GM21619 (cell line): ENCODE data around the gene ZNF550.
A peak's percentile ranks its signal among the peaks of the same experiment; 100 is the strongest.

ENCODE experiments used
- ATAC-seq: cut with Tn5 transposase; IDR thresholded peaks from one replicate; pipeline ENCODE4 v1.9.1; 2021; ENCODE audit not compliant: unreplicated experiment

The ZNF550 gene

DNA sequence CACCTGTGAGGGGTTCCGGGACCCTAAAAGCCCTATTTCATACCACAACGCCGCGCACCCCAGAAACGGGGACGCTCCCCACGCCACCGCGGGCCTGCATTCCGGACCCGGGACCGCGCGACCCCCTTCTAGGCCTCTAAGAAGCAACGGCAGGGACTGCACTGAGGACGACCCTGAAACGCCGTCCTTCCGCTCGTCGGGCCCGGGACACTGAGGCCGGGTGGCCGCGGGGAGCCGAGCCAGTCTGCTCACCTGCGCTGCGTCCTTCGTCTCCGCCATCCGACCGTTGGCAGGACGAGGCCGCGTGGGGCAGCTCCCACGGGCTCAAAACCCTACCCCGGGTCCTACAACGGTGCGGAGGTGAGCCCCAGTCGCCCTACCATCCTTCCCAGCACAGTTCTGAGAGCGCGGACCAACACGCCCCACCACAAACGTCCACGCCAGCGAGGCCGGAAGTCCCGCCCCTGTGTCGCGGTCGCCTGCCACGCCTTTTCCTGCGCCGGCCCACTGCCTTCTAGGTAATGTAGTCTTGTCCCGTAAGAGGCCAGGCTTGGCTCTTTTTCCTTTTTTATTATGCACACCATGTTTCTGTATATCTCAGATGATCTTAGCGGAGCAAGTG is at the start of gene ZNF550:
ZNF550 (minus strand) TSS at position 460 of the 622 bp plus-strand sequence; CDS start at position 279, 181 bp downstream.
- ATAC-seq, result peak; percentile 97

GRCh38 chr19:57606931-57607330 is 47.3 kb upstream of the ZNF550 start:
- ATAC-seq, result no peak

GRCh38 chr19:57599761-57600383 is 40.2 kb upstream of the ZNF550 start, which contains the start of gene ZNF530:
Gene ZNF530 (plus strand): TSS chr19:57599885. CDS start chr19:57604346, 4,461 bp downstream.
- ATAC-seq, result peak; percentile 95

DNA sequence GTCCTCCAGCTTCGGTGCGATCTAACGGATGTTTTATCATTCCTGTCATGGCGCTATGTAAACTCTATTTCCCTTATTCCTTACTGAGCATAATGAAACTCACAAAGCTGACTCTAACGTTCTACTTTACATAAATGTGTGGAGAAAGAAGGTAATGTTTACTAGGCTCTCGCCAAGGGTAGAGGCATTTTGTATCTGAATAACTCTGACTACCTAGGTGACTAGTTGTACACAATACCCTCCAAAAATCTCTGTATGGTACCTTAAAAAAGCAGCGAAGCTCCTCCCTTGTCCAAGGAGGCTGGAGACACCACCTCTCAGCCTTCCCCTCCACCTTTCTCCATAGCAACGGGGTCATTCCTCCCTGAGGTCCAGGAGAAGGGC is 39.7 kb upstream of the ZNF550 start:
- peak; percentile 28 for ATAC-seq

GRCh38 chr19:57587529-57587928 is 27.9 kb upstream of the ZNF550 start:
- no peak for ATAC-seq

GRCh38 chr19:57583521-57584416 is 24.1 kb upstream of the ZNF550 start, which contains the start of gene ZIK1:
Gene ZIK1 (plus strand): TSS chr19:57584145. CDS start chr19:57584357, 212 bp downstream.
- ATAC-seq, result peak; percentile 83

- no peak for ATAC-seq
These were observed 23.4 kb upstream of the ZNF550 start for GRCh38 chr19:57583104-57583520.

DNA sequence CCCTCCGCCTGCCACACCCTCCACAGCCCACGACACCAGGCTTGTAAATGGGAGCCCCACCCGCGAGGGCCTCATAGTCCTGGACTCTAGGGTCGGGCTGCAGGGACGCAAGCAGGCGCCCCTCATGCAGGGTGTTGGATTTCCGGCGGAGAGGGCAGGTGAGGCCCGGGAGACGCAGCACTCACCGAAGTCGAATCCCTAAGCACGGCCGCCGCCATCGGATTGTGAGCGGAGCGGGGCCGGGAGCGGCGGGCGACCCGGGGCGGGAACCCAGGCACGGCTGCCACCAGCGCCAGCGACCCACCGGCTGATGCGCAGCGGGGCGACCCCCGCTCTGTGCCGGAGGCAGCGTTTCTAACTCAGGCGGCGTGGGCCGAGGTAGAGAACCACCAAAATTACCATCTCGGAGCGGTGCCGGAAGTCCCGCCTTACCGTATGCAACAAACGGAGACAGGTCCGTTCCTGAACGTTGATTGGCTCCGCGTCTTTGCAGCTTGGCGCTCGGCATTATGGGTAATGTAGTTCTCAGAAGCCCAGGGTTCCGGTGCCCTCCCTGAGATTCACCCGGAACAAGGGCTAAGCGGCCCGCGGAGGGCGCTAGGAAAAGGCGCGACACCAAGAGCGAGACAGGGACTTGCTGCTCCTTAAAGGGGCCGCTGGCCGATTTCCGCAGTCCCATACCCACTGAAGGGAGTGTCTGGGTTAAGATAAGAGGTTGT is 19.0 kb upstream of the ZNF550 start, which contains the start of gene ZNF416:
ZNF416 (minus strand) TSS at position 425 of the 719 bp plus-strand sequence; CDS start at position 218, 207 bp downstream.
- ATAC-seq, result peak; percentile 91

DNA sequence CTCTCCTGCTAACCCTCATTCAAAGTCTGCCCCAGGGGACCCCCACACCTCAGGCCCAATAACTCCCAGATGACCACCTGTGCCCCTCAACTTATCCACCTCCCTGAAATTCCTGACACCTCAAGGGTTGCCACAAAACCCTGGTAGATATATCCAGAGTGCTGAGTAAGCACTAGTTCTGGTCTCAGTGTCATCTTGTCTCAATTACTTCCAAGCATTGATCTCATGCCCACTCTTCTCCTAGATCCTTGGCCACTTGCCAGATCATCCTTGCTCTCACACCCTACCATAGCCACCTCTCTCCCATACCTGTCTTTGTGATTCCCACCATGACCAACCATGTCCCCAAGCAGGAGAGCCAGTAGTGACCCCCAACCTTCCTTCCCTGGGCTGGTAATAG is 17.0 kb upstream of the ZNF550 start:
- ATAC-seq, result no peak

- no peak for ATAC-seq
These were observed 12.8 kb upstream of the ZNF550 start for GRCh38 chr19:57572415-57572947.

- no peak for ATAC-seq
These were observed 11.0 kb upstream of the ZNF550 start for GRCh38 chr19:57570707-57571106.

DNA sequence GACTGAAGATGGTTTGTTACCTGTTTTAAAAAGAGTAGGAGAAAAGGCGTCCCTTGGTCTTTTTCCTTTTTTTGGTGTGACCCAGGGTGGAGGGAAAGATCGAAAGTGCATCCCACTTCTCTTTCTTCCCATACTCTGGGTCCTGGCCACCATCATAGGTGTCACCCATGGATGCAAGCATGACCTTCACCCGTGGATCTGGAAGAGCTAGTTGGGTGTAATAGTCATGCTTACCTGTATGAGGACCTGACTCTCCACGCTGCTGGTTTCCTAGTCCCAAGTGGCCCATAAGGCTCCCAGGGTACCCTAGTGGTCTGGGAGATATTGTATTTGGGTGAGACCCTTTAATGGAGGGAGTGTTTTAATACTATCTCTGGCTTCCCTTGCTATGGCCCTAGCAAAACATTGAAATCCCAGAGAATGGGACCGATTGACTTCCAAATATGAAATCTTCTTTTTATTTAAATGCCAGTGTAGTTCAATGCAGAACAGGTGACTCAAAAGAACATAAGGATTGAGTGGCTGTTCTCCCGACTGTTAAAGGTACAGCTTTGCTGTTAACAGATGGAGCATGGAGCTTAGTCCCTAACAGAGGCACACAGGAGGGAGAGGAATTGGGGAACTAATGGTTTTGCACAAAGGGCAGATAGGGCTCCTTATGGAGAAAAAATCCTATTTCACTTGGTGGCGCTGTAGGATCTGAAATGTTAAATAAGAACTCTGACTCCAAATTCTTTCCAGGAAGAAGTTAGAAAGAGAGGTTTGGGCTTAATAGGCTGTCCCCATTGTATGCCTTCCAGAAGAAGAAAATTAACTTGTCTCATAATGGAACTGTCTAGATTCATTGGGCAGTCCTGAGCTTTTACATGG is 7.0 kb upstream of the ZNF550 start:
- ATAC-seq, result no peak

GRCh38 chr19:57563547-57563946 is 3.9 kb upstream of the ZNF550 start:
- ATAC-seq, result no peak

DNA sequence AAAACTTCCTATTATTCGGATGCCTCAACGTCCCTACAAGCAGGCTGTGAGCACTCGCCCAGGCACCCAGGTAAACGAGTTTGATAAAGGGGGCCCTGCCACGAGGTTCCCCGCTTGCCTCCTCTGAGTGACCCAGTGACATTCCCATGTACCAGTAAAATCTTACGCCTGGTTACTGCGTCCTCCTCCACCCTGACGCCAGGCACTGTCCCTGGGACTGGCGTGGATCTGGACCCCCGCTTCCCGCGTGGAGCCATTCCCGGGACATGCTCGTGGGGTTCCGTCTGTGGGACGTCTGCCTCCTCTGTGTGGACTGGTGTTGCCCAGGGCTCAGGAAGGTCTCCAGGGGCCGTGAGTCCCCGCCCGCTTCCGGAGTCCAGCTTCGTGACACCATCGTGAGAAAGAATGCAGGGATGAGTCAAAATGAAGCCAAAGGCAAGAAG is 407 bp upstream of the ZNF550 start:
- no peak for ATAC-seq

DNA sequence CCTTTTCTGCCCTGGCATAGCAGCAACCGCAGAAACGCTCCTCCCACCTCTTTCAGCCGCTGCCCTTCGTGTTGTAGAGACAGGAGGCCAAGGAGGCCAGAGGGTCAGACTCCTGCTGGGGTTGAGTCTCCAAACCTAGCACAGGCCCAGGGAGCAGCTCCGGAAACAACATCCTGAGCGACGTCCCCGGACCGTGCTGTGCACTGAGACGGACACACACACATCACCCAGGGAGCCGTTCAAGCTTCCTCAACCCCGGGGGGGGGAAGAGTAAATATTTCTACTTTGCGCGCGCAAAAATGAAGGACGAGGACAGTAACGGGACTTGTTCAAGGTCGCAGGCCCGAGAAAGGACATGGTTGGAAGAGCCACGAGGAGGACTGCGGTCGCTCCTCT is 657 bp downstream of the ZNF550 start:
- ATAC-seq, result peak; percentile 22

GRCh38 chr19:57558525-57558924 is 1.1 kb downstream of the ZNF550 start:
- ATAC-seq, result no peak

GRCh38 chr19:57557659-57558058 is 2.0 kb downstream of the ZNF550 start:
- no peak for ATAC-seq

DNA sequence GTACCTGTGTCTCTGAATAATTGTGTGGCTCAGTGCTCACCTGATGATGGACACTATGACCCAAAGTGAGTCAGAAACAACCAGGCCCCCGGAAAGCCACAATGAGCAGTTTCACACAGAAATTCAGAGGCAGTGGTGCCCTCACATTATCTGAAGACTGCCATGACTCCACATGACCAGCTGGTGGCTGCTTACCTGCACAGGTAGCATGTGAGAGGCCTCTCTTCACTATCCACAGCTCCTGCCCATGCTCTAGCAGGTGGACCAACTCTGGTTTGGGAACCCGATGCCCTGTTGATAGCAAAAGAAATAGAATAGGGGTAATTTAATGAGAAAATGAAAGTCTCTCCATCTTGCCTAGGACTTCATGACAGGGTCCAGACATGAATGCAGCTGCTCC is 7.2 kb downstream of the ZNF550 start:
- ATAC-seq, result no peak

- ATAC-seq, result no peak
These were observed 13.2 kb downstream of the ZNF550 start for GRCh38 chr19:57546513-57546912.
